Right cardiac atrium (tissue), 5 donors: ENCODE data around the gene ZNF699. TPM values are rescaled to one million over a fixed set of nuclear protein-coding genes. Genes with fewer than 3 reads are reported as not detected.
A peak's percentile ranks its signal among the peaks of the same experiment; 100 is the strongest.
"Not testable (repeated sequence)": the region's sequence is repeated elsewhere in the genome, so short reads cannot be mapped to it uniquely, and the experiment has no call there.

Experiments
- ATAC-seq, 2 donors: fragments of 200-7000 bp; cut with Tn5 transposase; one replicate each; pipeline versions ENCODE4 v1.8.0 to v1.9.1; 2020; ENCODE audit warnings: moderate library complexity in 2 of 2, mild to moderate bottlenecking in 1 of 2
- DNase-seq, 3 donors: peaks; one replicate each; pipeline ENCODE4 v3.0.0-alpha.2; 2020
- H3K27ac ChIP-seq: one replicate; pipeline ENCODE4 v1.5.1; 2013; ENCODE audit warnings: mild to moderate bottlenecking, low read length, control low read depth, moderate library complexity
- H3K27me3 ChIP-seq: one replicate; pipeline ENCODE4 v1.6.1; 2013; ENCODE audit not compliant: control insufficient read depth, insufficient read depth
- H3K4me1 ChIP-seq: one replicate; pipeline ENCODE4 v1.6.1; 2013; ENCODE audit warnings: low read length; ENCODE audit not compliant: control insufficient read depth, insufficient read depth
- H3K4me3 ChIP-seq: one replicate; pipeline ENCODE4 v1.5.1; 2013; ENCODE audit warnings: low read length, control low read depth
- H3K9me3 ChIP-seq: one replicate; pipeline ENCODE4 v1.6.1; 2013; ENCODE audit warnings: low read length; ENCODE audit not compliant: control insufficient read depth
- WGBS: extraction: QIAGEN DNeasy Blood & Tissue Kit; methylation state at CpG from one replicate; pipeline ENCODE4 v1.1.7; 2013; 5-methylcytosine and 5-hydroxymethylcytosine counted together
- intact Hi-C, 4 donors: fragments of 100-400 bp; cut with DNase I; formaldehyde crosslinking; loops; one replicate each; pipeline versions ENCODE4 v1.11.0 to v1.14.0; 2022 to 2023
- polyA plus RNA-seq: library from polyadenylated mRNA; stranded (reverse); fragments of 200-250 nt; gene quantifications from one replicate; pipeline ENCODE4 v1.2.3, GENCODE V29; 2013
- total RNA-seq, 4 donors: library from RNA; stranded (reverse); fragmentation: NEBNext Ultra II Directional; extraction: Animal tissue kit (Norgen Biotek cat#: 25700); gene quantifications; one replicate each; pipeline ENCODE4 v1.2.1, GENCODE V29; 2021
- donor health status: healthy with polysubstance abuse.
- donor health status: DM: no; HTN: yes; CAD: no.
- donor health status: DM: no; HTN: no; CAD: no.
- donor health status: DM: no; HTN: yes; CAD: no; lungs with severe emphysema.
- donor health status: DM: yes; HTN: yes; CAD: no.

The ZNF699 gene
- total and polyA plus RNA-seq, 5 donors = 1.2 to 5.8 (median 5.2) TPM

DNA sequence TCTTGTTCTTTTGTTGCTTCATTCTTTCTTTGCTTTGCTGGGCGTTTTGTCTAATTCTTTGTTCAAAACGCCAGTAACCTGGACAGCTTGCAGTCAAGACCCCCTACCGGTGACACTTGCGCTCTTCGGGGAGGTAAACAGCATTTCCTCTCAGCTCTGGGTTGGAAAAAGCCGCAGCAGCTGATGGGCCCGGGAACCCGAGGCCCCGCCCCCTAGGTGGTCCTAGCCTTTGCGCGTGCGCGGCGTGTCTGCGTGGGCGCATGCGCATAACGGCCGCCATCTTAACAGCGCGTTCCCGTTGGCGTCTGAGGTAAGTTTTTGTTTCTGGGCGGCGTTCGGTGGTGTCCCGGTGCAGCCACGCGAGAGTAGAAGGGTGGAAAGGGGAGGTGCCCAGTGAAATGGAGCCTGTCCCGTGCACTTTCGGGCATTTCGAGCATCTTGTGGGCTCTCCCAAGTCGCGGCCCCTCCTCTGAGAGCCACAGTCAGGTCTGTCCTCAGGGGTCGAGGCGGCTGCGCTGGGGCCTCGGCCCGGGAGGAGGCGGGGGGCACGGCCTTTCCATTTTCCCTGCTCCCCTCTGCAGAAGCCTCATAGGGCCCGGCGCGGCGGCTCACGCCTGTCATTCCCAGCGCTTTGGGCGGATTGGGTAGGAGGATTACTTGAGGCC lies 14.4 kb upstream of the ZNF699 start, which contains the start of gene ZNF559:
ZNF559 (plus strand) TSS at position 261 of the 665 bp plus-strand sequence. CDS start 14,371 bp downstream, outside the sequence.
- no peaks in the 10 kb centered on the region for H3K27me3 ChIP-seq
- peaks cover 2% of the 10 kb centered on the region for H3K4me1 ChIP-seq
- DNase-seq (peak; percentile 91 to 98 (median 97)), ATAC-seq (peak; percentile 99)
- peaks cover 2% of the 10 kb centered on the region for H3K9me3 ChIP-seq
- H3K4me3 ChIP-seq = peak within 1 kb of the TSS; percentile 87
- peak within 1 kb of the TSS; percentile 94 for H3K27ac ChIP-seq
- intact Hi-C loops = no loop called here
- under 1% methylated on average over 48 of the region's 48 CpGs for WGBS

DNA sequence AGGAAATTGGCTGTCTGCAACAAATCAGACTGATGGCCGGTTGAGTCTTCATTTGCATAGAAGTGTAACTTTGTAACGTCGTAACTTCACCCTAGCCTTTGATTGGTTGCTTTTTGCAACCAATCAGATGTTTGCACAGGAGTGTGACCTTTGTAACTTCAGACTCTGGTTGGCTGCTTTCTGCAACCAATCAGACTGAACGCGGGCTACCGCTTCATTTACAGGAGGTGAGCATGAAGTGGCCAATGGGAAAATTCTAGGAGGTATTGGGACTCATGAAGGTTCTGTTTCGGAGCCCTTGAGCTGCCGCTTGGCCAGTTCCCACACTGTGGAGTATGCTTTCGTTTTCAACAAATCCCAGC lies 13.9 kb upstream of the ZNF699 start:
- peak overlapping the region; percentile 87 for H3K4me3 ChIP-seq
- peaks cover 2% of the 10 kb centered on the region for H3K9me3 ChIP-seq
- DNase-seq = peak; percentile 65 to 84 (median 84)
- intact Hi-C loops = no loop called here
- 2% methylated on average over 9 of the region's 9 CpGs for WGBS
- peak; percentile 88 to 90 for ATAC-seq
- H3K27ac ChIP-seq = peak overlapping the region; percentile 83
- no peaks in the 10 kb centered on the region for H3K27me3 ChIP-seq
- H3K4me1 ChIP-seq = peaks cover 2% of the 10 kb centered on the region

DNA sequence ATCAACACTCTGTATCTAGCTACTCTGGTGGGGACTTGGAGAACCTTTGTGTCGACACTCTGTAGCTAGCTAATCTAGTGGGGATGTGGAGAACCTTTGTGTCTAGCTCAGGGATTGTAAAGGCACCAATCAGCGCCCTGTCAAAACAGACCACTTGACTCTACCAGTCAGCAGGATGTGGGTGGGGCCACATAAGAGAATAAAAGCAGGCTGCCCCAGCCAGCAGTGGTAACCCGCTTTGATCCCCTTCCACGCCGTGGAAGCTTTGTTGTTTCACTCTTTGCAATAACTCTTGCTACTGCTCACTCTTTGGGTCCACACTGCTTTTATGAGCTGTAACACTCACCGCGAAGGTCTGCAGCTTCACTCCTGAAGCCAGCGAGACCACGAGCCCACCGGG lies 12.6 kb upstream of the ZNF699 start:
- H3K9me3 ChIP-seq, intact Hi-C loops, H3K4me1 ChIP-seq, ATAC-seq, H3K27ac ChIP-seq, DNase-seq, H3K4me3 ChIP-seq, H3K27me3 ChIP-seq: not testable (repeated sequence)
- 95% methylated on average over 10 of the region's 10 CpGs for WGBS

DNA sequence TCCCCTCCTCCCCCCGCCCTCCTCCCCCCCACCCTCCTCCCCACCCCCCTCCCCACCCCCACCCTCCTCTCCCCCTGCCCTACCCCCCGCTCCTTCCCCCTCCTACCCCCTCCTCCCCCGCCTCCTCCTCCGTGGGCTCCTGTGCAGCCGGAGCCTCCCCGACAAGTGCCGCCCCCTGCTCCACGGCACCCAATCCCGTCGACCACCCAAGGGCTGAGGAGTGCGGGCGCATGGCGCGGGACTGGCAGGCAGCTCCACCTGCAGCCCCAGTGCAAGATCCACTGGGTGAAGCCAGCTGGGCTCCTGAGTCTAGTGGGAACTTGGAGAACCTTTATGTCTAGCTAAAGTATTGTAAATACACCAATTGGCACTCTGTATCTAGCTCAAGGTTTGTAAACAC lies 12.1 kb upstream of the ZNF699 start:
- DNase-seq = peak in 1 of 3 donors; percentile 56
- 95% methylated on average over 11 of the region's 14 CpGs for WGBS
- H3K9me3 ChIP-seq, H3K27ac ChIP-seq, ATAC-seq, H3K4me3 ChIP-seq, H3K27me3 ChIP-seq, H3K4me1 ChIP-seq, intact Hi-C loops: not testable (repeated sequence)

DNA sequence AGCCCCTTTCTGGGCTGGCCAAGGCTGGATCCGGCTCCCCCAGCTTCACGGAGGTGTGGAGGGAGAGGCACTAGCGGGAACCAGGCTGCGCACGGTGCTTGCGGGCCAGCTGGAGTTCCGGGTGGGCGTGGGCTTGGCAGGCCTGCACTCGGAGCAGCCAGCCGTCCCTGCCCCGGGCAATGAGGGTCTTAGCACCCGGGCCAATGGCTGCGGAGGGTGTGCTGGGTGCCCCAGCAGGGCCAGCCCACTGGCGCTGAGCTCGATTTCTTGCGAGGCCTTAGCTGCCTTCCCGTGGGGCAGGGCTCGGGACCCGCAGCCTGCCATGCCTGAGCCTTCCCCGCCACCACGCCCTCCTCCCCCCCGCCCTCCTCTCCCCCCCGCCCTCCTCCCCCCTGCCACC lies 11.7 kb upstream of the ZNF699 start:
- Histone ChIP-seq H3K9me3 (no peaks in the 10 kb centered on the region), H3K4me1 (peaks cover 2% of the 10 kb centered on the region), H3K27me3 (no peaks in the 10 kb centered on the region), H3K27ac (no peak overlapping the region), H3K4me3 (no peak overlapping the region)
- WGBS = 95% methylated on average over 22 of the region's 23 CpGs
- no peak for ATAC-seq
- no peak for DNase-seq
- intact Hi-C loops = no loop called here

DNA sequence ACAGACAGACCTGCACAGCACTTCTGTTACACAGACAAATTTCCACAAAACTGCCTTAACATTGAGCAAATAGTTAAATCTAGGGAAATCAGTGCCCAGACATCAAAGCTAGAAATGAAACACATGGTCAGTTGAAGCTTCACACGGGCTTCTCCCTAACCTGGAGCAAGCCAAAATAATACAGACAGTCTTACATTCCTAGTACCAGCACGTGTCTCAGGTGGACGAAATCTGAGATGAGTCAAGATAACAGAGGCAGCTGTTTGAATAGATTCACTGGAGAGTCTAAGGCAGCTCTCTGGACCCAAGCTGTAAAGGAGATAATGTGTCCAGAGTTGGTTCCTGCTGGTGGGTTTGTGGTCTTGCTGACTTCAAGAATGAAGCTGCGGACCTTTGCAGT lies 4.1 kb upstream of the ZNF699 start:
- no peak overlapping the region for H3K27ac ChIP-seq
- no peaks in the 10 kb centered on the region for H3K9me3 ChIP-seq
- intact Hi-C loops = loop anchor here in 2 of 4 donors (5.0 kb wide), 1 partner anchor 484 kb away; no protein-coding TSS in a partner anchor
- ATAC-seq (no peak), DNase-seq (no peak)
- WGBS = 72% methylated on average over 4 of the region's 4 CpGs
- H3K4me3 ChIP-seq = no peak overlapping the region
- H3K27me3 ChIP-seq = no peaks in the 10 kb centered on the region
- H3K4me1 ChIP-seq = no peaks in the 10 kb centered on the region

DNA sequence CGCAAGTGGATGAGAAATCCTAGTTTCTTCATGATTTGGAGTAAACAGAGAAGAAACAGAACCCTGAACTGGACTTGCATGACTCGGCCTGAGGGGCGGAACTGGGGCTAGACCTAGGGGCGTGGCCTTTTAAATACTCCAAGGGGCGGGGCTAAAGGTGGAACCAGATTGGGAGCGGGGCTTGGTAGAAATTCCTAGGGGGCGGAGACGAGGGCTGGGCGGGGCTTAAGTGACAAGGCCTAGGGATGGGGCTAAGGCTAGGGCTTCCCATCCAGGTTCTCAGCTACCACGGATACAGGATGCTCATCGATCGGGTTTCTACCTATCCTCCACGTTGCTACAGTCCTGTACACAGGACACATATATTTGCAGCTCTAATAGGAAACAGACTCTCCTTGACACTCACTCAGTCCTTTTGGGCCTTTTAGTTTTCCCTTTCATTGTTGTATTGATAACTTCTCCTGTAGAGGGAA lies 372 bp upstream of the ZNF699 start:
- Histone ChIP-seq H3K4me3 (peak overlapping the region; percentile 94), H3K9me3 (no peaks in the 10 kb centered on the region), H3K27me3 (no peaks in the 10 kb centered on the region), H3K4me1 (no peaks in the 10 kb centered on the region), H3K27ac (peak overlapping the region; percentile 87)
- whole genome bisulfite sequencing = 6% methylated on average over 13 of the region's 13 CpGs
- intact Hi-C loops = loop anchor here in 2 of 4 donors (5.0 kb wide), 1 partner anchor 487 kb away; no protein-coding TSS in a partner anchor
- peak; percentile 95 to 97 (median 97) for DNase-seq
- peak; percentile 97 to 98 for ATAC-seq

DNA sequence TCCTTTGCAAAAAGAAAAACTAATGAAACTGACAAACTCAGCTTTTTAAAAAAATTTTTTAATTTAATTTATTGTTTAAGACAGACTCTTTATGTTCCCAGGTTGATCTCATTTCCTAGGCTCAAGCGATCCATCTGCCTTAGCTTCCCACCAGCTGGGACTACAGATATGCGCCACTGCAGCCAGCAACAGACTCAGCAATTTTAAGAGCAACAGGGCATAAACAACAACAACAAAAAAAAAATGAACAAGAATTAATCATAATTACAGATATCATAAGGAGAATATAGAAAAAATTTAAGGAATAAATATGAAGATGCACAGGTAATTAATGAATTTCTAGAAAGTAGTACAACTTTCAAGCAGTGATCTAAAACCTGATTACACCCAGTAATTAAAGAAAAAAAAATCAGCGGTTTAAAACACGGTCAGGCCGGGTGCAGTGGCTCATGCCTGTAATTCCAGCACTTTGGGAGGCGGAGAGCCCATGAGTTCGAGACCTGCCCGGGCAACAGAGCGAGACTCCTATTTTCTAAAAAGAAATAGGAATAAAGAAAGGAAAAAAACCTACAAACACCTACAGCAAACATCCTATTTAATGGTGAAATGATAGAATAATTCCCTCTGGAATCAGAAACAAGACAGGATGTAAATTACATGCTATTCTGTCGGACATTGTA lies 1.4 kb downstream of the ZNF699 start:
- Histone ChIP-seq H3K27me3 (no peaks in the 10 kb centered on the region), H3K4me1 (no peaks in the 10 kb centered on the region), H3K9me3 (no peaks in the 10 kb centered on the region), H3K27ac (no peak overlapping the region), H3K4me3 (peak overlapping the region; percentile 94)
- ATAC-seq = no peak
- 62% methylated on average over 10 of the region's 10 CpGs for WGBS
- intact Hi-C loops = no loop called here
- no peak for DNase-seq

DNA sequence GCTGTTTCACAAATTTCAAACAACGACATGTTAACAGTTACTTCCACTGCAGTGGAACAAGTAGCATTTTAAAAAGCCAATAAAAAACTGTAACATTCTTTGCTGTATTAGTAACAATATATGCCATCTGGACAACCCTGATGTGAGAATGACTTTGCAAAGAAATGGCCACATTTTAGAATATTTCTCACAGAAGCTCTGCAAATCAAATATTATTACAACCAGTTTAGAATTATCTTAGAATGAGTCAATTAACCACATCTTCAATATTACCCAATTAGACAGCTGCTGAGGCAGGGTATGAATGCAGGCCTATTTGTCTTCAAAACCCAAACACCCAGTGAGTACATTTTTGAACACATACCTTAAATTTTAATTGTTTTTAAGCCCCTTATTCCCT lies 3.2 kb downstream of the ZNF699 start:
- no peak overlapping the region for H3K4me3 ChIP-seq
- intact Hi-C loops = no loop called here
- no peaks in the 10 kb centered on the region for H3K27me3 ChIP-seq
- H3K9me3 ChIP-seq = no peaks in the 10 kb centered on the region
- no peaks in the 10 kb centered on the region for H3K4me1 ChIP-seq
- ATAC-seq = no peak
- no peak overlapping the region for H3K27ac ChIP-seq
- DNase-seq = no peak
- WGBS = 97% methylated on average over 1 of the region's 1 CpG

DNA sequence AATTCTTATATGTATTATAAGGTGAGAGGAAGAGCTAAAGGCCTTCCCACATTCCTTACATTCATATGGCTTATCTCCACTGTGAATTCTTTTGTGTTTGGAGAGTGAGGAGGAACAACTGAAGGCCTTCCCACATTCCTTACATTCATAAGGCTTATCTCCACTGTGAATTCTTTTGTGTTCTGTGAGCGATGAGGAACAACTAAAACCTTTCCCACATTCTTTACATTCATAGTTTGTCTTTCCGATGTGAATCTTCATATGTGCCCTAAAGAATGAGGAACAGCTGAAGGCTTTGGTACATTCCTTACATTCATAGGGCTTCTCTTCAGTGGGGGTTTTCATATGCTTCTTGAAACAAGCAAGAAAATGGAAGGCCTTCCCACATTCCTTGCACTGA lies 13.3 kb downstream of the ZNF699 start:
- Histone ChIP-seq H3K9me3 (peaks cover 23% of the 10 kb centered on the region), H3K4me3 (peak overlapping the region; percentile 16), H3K27me3 (no peaks in the 10 kb centered on the region), H3K27ac (no peak overlapping the region), H3K4me1 (no peaks in the 10 kb centered on the region)
- no peak for ATAC-seq
- WGBS = 75% methylated on average over 2 of the region's 2 CpGs
- no peak for DNase-seq
- intact Hi-C loops = no loop called here

DNA sequence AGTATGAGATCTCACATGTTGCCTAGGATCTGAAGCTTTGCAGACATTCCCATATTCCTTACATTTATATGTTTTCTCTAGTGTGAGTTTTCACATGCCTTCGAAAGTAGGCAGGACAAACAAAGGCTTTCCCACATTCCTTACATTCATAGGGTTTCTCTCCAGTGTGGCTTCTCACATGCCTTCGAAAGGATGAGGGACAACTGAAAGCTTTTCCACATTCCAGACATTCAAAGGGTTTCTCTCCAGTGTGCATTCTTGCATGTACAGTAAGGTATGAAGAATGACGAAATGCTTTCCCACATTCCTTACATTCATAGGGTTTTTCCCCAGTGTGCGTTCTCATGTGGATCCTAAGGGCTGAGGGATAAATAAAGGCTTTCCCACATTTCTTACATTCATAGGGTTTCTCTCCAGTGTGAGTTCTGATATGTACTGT lies 14.2 kb downstream of the ZNF699 start:
- H3K27me3 ChIP-seq = no peaks in the 10 kb centered on the region
- H3K4me3 ChIP-seq = no peak overlapping the region
- ATAC-seq (no peak), DNase-seq (no peak)
- peaks cover 20% of the 10 kb centered on the region for H3K9me3 ChIP-seq
- 95% methylated on average over 4 of the region's 4 CpGs for WGBS
- H3K4me1 ChIP-seq = no peaks in the 10 kb centered on the region
- intact Hi-C loops = no loop called here
- no peak overlapping the region for H3K27ac ChIP-seq
